CD14-positive monocyte (primary cell): ENCODE data around the gene PRM2. TPM values are rescaled to one million over a fixed set of nuclear protein-coding genes. Genes with fewer than 3 reads are reported as not detected.
"Not testable (repeated sequence)": the region's sequence is repeated elsewhere in the genome, so short reads cannot be mapped to it uniquely, and the experiment has no call there.

Experiments used
- DNase-seq, 3 donors: peaks; one replicate each; pipeline ENCODE4 v3.0.0-alpha.2; 2011 to 2022
- H2AFZ ChIP-seq: 2 replicates; pipeline ENCODE4 v1.6.0; 2012; ENCODE audit warnings: mild to moderate bottlenecking, low read depth, low read length, inconsistent platforms; ENCODE audit not compliant: insufficient read depth, poor library complexity, severe bottlenecking
- H3K27ac ChIP-seq, 2 donors: 1 replicate in 1 of 2; 2 replicates in 1 of 2; pipeline ENCODE4 v1.5.1; 2012 to 2013; ENCODE audit warnings: low read length in 2 of 2, control low read depth in 1 of 2, inconsistent platforms in 1 of 2, low read depth in 1 of 2, mild to moderate bottlenecking in 1 of 2
- H3K27me3 ChIP-seq, 2 donors: one replicate each; pipeline versions ENCODE4 v1.6.0 to v1.6.1; 2011 to 2013; ENCODE audit warnings: low read length in 2 of 2; ENCODE audit not compliant: control insufficient read depth in 2 of 2, insufficient read depth in 2 of 2
- H3K36me3 ChIP-seq, 2 donors: replicated peaks in 1 of 2; 1 replicate in 1 of 2; 2 replicates in 1 of 2; pipeline versions ENCODE4 v1.5.1 to v1.6.1; 2012 to 2013; ENCODE audit warnings: low read length in 2 of 2, control low read depth in 1 of 2, inconsistent platforms in 1 of 2, mild to moderate bottlenecking in 1 of 2; ENCODE audit not compliant: insufficient read depth in 2 of 2, control insufficient read depth in 1 of 2
- H3K4me1 ChIP-seq, 2 donors: 1 replicate in 1 of 2; 2 replicates in 1 of 2; pipeline versions ENCODE4 v1.5.1 to v1.6.1; 2012 to 2013; ENCODE audit warnings: low read length in 2 of 2, control low read depth in 1 of 2, inconsistent platforms in 1 of 2, mild to moderate bottlenecking in 1 of 2, moderate library complexity in 1 of 2; ENCODE audit not compliant: insufficient read depth in 2 of 2, control insufficient read depth in 1 of 2
- H3K4me2 ChIP-seq: replicated peaks from 2 replicates; pipeline ENCODE3; 2012; ENCODE audit warnings: low read length, moderate library complexity, mild to moderate bottlenecking; ENCODE audit not compliant: poor library complexity, severe bottlenecking; ENCODE audit errors: extremely low read depth
- H3K4me3 ChIP-seq, 3 experiments: fragments of 200-600 bp in 1 of 3; sonication (generic) in 1 of 3; replicated peaks in 1 of 3; 1 replicate in 2 of 3; 2 replicates in 1 of 3; pipeline ENCODE4 v1.5.1; 2011 to 2013; ENCODE audit warnings: low read length in 3 of 3, mild to moderate bottlenecking in 3 of 3, control low read depth in 2 of 3, low read depth in 2 of 3, inconsistent platforms in 1 of 3, moderate library complexity in 1 of 3
- H3K79me2 ChIP-seq: 2 replicates; pipeline ENCODE4 v1.6.0; 2012; ENCODE audit warnings: mild to moderate bottlenecking, control low read depth, inconsistent platforms, low read length, moderate library complexity; ENCODE audit not compliant: insufficient read depth
- H3K9ac ChIP-seq: 2 replicates; pipeline ENCODE4 v1.6.0; 2017; ENCODE audit warnings: low read length, mild to moderate bottlenecking; ENCODE audit not compliant: insufficient read depth, poor library complexity, severe bottlenecking
- H3K9me3 ChIP-seq, 2 donors: replicated peaks in 1 of 2; 1 replicate in 1 of 2; 2 replicates in 1 of 2; pipeline versions ENCODE4 v1.5.1 to v1.6.1; 2012 to 2013; ENCODE audit warnings: low read length in 2 of 2, control low read depth in 1 of 2; ENCODE audit not compliant: control insufficient read depth in 1 of 2, insufficient read depth in 1 of 2
- H4K20me1 ChIP-seq: 2 replicates; pipeline ENCODE4 v1.6.0; 2012; ENCODE audit warnings: mild to moderate bottlenecking, low read length, control low read depth, moderate library complexity; ENCODE audit not compliant: insufficient read depth
- H3K27ac Mint-ChIP-seq, 7 donors: one replicate each; pipeline ENCODE4 v1.8.0; 2020; ENCODE audit warnings: mild to moderate bottlenecking in 7 of 7, mixed read lengths in 7 of 7, moderate library complexity in 6 of 7, inconsistent platforms in 2 of 7
- H3K27me3 Mint-ChIP-seq, 3 donors: one replicate each; pipeline ENCODE4 v1.8.0; 2021 to 2022; ENCODE audit warnings: low read depth in 3 of 3, mild to moderate bottlenecking in 3 of 3, mixed read lengths in 3 of 3, moderate library complexity in 3 of 3, inconsistent platforms in 1 of 3
- H3K36me3 Mint-ChIP-seq, 2 donors: one replicate each; pipeline ENCODE4 v1.8.0; 2020; ENCODE audit warnings: mixed read lengths in 2 of 2, inconsistent platforms in 1 of 2, mild to moderate bottlenecking in 1 of 2
- H3K4me1 Mint-ChIP-seq: one replicate; pipeline ENCODE4 v1.8.0; 2020; ENCODE audit warnings: mild to moderate bottlenecking, mixed read lengths
- H3K4me3 Mint-ChIP-seq, 2 donors: one replicate each; pipeline ENCODE4 v1.8.0; 2020; ENCODE audit warnings: mild to moderate bottlenecking in 2 of 2, mixed read lengths in 2 of 2, moderate library complexity in 1 of 2
- H3K9me3 Mint-ChIP-seq, 7 donors: one replicate each; pipeline ENCODE4 v1.8.0; 2020 to 2022; ENCODE audit warnings: mixed read lengths in 7 of 7, mild to moderate bottlenecking in 6 of 7, moderate library complexity in 6 of 7, inconsistent platforms in 2 of 7
- CTCF ChIP-seq: fragments of 200-600 bp; IDR thresholded peaks from one replicate; pipeline ENCODE4 v1.8.0; 2022; ENCODE audit warnings: antibody characterized with exemption, mild to moderate bottlenecking
- WGBS: methylation state at CpG from one replicate; pipeline ENCODE4 v1.1.5; 2013; ENCODE audit warnings: missing lambda C conversion rate; ENCODE audit not compliant: insufficient coverage; 5-methylcytosine and 5-hydroxymethylcytosine counted together
- intact Hi-C, 2 donors: fragments of 100-400 bp; cut with micrococcal nuclease; formaldehyde crosslinking; loops; one replicate each; pipeline versions ENCODE4 v1.15.0 to v1.15.1; 2023
- polyA plus RNA-seq, 3 donors: library from polyadenylated mRNA; depleted of rRNA in 1 of 3; unstranded in 2 of 3; stranded (reverse) in 1 of 3; fragments of 300-500 nt in 2 of 3; fragments of >200 nt in 1 of 3; fragmentation: Illumina TruSeq in 2 of 3; gene quantifications; 1 replicate in 2 of 3; 2 replicates in 1 of 3; pipeline ENCODE4 v1.2.3, GENCODE V29; 2012 to 2021

The PRM2 gene
- polyA plus RNA-seq, 3 donors, result not detected

GRCh38 chr16:11299865-11300559 is 23.7 kb upstream of the PRM2 start:
- Histone ChIP-seq H3K9ac (no peak overlapping the region), H4K20me1 (no peaks in the 10 kb centered on the region), H3K4me2 (no peak overlapping the region), H3K9me3 (no peaks in the 10 kb centered on the region), H2AFZ (no peak overlapping the region), H3K4me3 (no peak overlapping the region), H3K27ac (no peak overlapping the region), H3K4me1 (peaks cover 16 to 19% of the 10 kb centered on the region in 2 donors), H3K27me3 (peaks cover 0 to 6% of the 10 kb centered on the region in 2 donors), H3K36me3 (no peaks in the 10 kb centered on the region), H3K79me2 (no peaks in the 10 kb centered on the region)
- H3K4me1 Mint-ChIP-seq, result peaks cover 25% of the 10 kb centered on the region
- intact Hi-C loops, result loop anchor here in 1 of 2 donors (5.0 kb wide), 1 partner anchor 32 kb away; no protein-coding TSS in a partner anchor
- H3K9me3 Mint-ChIP-seq, result peaks cover 0 to 2% (median 0%) of the 10 kb centered on the region in 7 donors
- no peaks in the 10 kb centered on the region for H3K36me3 Mint-ChIP-seq
- TF ChIP-seq CTCF, result no peak
- no peak overlapping the region for H3K27ac Mint-ChIP-seq
- peaks cover 11 to 38% (median 32%) of the 10 kb centered on the region in 3 donors for H3K27me3 Mint-ChIP-seq
- WGBS, result 86% methylated on average over 2 of the region's 6 CpGs
- DNase-seq, result no peak
- H3K4me3 Mint-ChIP-seq, result no peak overlapping the region

GRCh38 chr16:11298950-11299547 is 22.8 kb upstream of the PRM2 start:
- not testable (repeated sequence) for DNase-seq, H3K4me3 ChIP-seq, H3K9me3 ChIP-seq, H3K4me2 ChIP-seq, H4K20me1 ChIP-seq, H3K27ac ChIP-seq, H3K36me3 Mint-ChIP-seq, H3K27me3 ChIP-seq, H3K9ac ChIP-seq, H3K79me2 ChIP-seq, H3K27ac Mint-ChIP-seq, H2AFZ ChIP-seq, H3K9me3 Mint-ChIP-seq, H3K36me3 ChIP-seq
- 65% methylated on average over 6 of the region's 13 CpGs for whole genome bisulfite sequencing
- intact Hi-C loops, result loop anchor here in 1 of 2 donors (5.0 kb wide), 1 partner anchor 33 kb away; no protein-coding TSS in a partner anchor
- H3K4me1 Mint-ChIP-seq, result peaks cover 22% of the 10 kb centered on the region
- peaks cover 12 to 15% of the 10 kb centered on the region in 2 donors for H3K4me1 ChIP-seq
- peak overlapping the region in 1 of 2 donors; percentile 64 for H3K4me3 Mint-ChIP-seq
- H3K27me3 Mint-ChIP-seq, result peaks cover 13 to 39% (median 33%) of the 10 kb centered on the region in 3 donors
